H1 (cell line): ENCODE measurements around the gene DYNC1H1. TPM values are rescaled to one million over a fixed set of nuclear protein-coding genes. Genes with fewer than 3 reads are reported as not detected.

Experiments used
- CTCF ChIA-PET: fragments of 300-600 bp; sonication (Branson Sonifier 250); formaldehyde crosslinking; loops from one replicate; lab custom pipeline; 2021; ENCODE audit not compliant: partially characterized antibody; lab: Charles Lee
- POLR2A ChIA-PET: fragments of 300-600 bp; sonication (Branson Sonifier 250); formaldehyde crosslinking; loops from one replicate; lab custom pipeline; 2021; ENCODE audit warnings: inconsistent platforms; ENCODE audit not compliant: partially characterized antibody; lab: Charles Lee
- DNase-seq, 2 experiments: peaks; one replicate each; pipeline versions ENCODE4 v3.0.0 to v3.0.0-alpha.2; 2010 to 2022; ENCODE audit warnings: low spot score in 2 of 2, low read depth in 1 of 2, mixed read lengths in 1 of 2
- FAIRE-seq: peaks from 2 replicates; lab custom pipeline; 2011; peaks lifted over from hg19 to GRCh38; lab: Jason Lieb, UNC
- H2AFZ ChIP-seq: 2 replicates; pipeline ENCODE4 v1.8.1; 2012; ENCODE audit warnings: low read length, inconsistent platforms
- H2AK5ac ChIP-seq: 2 replicates; pipeline ENCODE4 v1.6.1; 2013; ENCODE audit warnings: low read depth, low read length
- H2BK120ac ChIP-seq: replicated peaks from 2 replicates; pipeline ENCODE3; 2013; ENCODE audit warnings: low read depth, low read length, inconsistent platforms
- H2BK12ac ChIP-seq: 2 replicates; pipeline ENCODE4 v1.6.1; 2013; ENCODE audit warnings: low read depth, low read length
- H2BK15ac ChIP-seq: 2 replicates; pipeline ENCODE4 v1.6.1; 2013; ENCODE audit warnings: low read length
- H2BK20ac ChIP-seq: 2 replicates; pipeline ENCODE4 v1.6.1; 2013; ENCODE audit warnings: low read length
- H2BK5ac ChIP-seq: 2 replicates; pipeline ENCODE4 v1.6.1; 2013; ENCODE audit warnings: low read depth, low read length
- H3K14ac ChIP-seq: 2 replicates; pipeline ENCODE4 v1.6.1; 2013; ENCODE audit warnings: inconsistent platforms; ENCODE audit not compliant: insufficient read length
- H3K18ac ChIP-seq: 2 replicates; pipeline ENCODE4 v1.6.1; 2013; ENCODE audit warnings: low read length; ENCODE audit errors: extremely low read depth
- H3K23ac ChIP-seq: 2 replicates; pipeline ENCODE4 v1.6.1; 2013; ENCODE audit warnings: inconsistent platforms; ENCODE audit not compliant: insufficient read length
- H3K23me2 ChIP-seq: 2 replicates; pipeline ENCODE4 v1.6.1; 2013; ENCODE audit warnings: low read depth, low read length
- H3K27ac ChIP-seq: 2 replicates; pipeline ENCODE4 v1.6.1; 2011; ENCODE audit warnings: low read depth, low read length, inconsistent platforms
- H3K27me3 ChIP-seq, 4 experiments: replicated peaks in 1 of 4; 1 replicate in 1 of 4; 2 replicates in 3 of 4; pipeline versions ENCODE4 v1.6.1 to v1.8.1; 2011 to 2013; ENCODE audit warnings: low read length in 3 of 4, mild to moderate bottlenecking in 3 of 4, inconsistent platforms in 2 of 4, mixed read lengths in 2 of 4, moderate library complexity in 1 of 4; ENCODE audit not compliant: control insufficient read depth in 3 of 4, insufficient read depth in 3 of 4; ENCODE audit errors: extremely low read depth in 1 of 4
- H3K36me3 ChIP-seq, 4 experiments: 2 replicates each; pipeline versions ENCODE4 v1.6.1 to v1.8.1; 2011 to 2013; ENCODE audit warnings: mild to moderate bottlenecking in 4 of 4, low read length in 3 of 4, moderate library complexity in 2 of 4, control low read depth in 1 of 4, inconsistent platforms in 1 of 4; ENCODE audit not compliant: insufficient read depth in 4 of 4, control insufficient read depth in 2 of 4
- H3K4ac ChIP-seq: replicated peaks from 2 replicates; pipeline ENCODE3; 2013; ENCODE audit warnings: low read length, low read depth, mixed read lengths, inconsistent platforms; ENCODE audit not compliant: insufficient read length
- H3K4me1 ChIP-seq, 4 experiments: replicated peaks in 1 of 4; 1 replicate in 1 of 4; 2 replicates in 3 of 4; pipeline versions ENCODE4 v1.6.1 to v1.8.1; 2011 to 2013; ENCODE audit warnings: low read length in 3 of 4, inconsistent platforms in 2 of 4, mixed read lengths in 1 of 4; ENCODE audit not compliant: insufficient read depth in 4 of 4, control insufficient read depth in 3 of 4
- H3K4me2 ChIP-seq, 2 experiments: 2 replicates each; pipeline versions ENCODE4 v1.6.1 to v1.8.1; 2011 to 2013; ENCODE audit warnings: low read depth in 2 of 2, low read length in 2 of 2, control low read depth in 1 of 2, inconsistent platforms in 1 of 2, mild to moderate bottlenecking in 1 of 2; ENCODE audit not compliant: insufficient read depth in 1 of 2
- H3K4me3 ChIP-seq, 4 experiments: fragments of 200-600, 300-600 bp in 1 of 4; sonication (generic), shearing (Covaris generic), sonication (Bioruptor Twin) in 1 of 4; 2 replicates each; pipeline versions ENCODE4 v1.5.1 to v1.8.1; 2011 to 2016; ENCODE audit warnings: low read length in 4 of 4, low read depth in 3 of 4, control low read depth in 2 of 4, inconsistent platforms in 2 of 4, mild to moderate bottlenecking in 2 of 4, mixed read lengths in 1 of 4, moderate library complexity in 1 of 4; ENCODE audit not compliant: insufficient read depth in 2 of 4; ENCODE audit errors: extremely low read depth in 1 of 4
- H3K56ac ChIP-seq: replicated peaks from 2 replicates; pipeline ENCODE3; 2013; ENCODE audit warnings: low read depth, mild to moderate bottlenecking, mixed read lengths, low read length, inconsistent platforms; ENCODE audit not compliant: insufficient read length
- H3K79me1 ChIP-seq: 2 replicates; pipeline ENCODE4 v1.6.1; 2013; ENCODE audit warnings: low read depth, low read length, control low read depth
- H3K79me2 ChIP-seq, 2 experiments: 2 replicates each; pipeline versions ENCODE4 v1.6.1 to v1.8.1; 2012 to 2013; ENCODE audit warnings: low read length in 2 of 2, mild to moderate bottlenecking in 2 of 2, inconsistent platforms in 1 of 2; ENCODE audit not compliant: insufficient read depth in 2 of 2, control insufficient read depth in 1 of 2
- H3K9ac ChIP-seq, 4 experiments: replicated peaks in 1 of 4; 1 replicate in 1 of 4; 2 replicates in 3 of 4; pipeline versions ENCODE4 v1.6.1 to v1.8.1; 2011 to 2013; ENCODE audit warnings: low read depth in 3 of 4, low read length in 3 of 4, control low read depth in 2 of 4, mild to moderate bottlenecking in 2 of 4, moderate library complexity in 2 of 4, inconsistent platforms in 1 of 4; ENCODE audit errors: extremely low read depth in 1 of 4
- H3K9me3 ChIP-seq, 2 experiments: 2 replicates each; pipeline versions ENCODE4 v1.6.1 to v1.8.1; 2012 to 2013; ENCODE audit warnings: mild to moderate bottlenecking in 2 of 2, moderate library complexity in 2 of 2, control low read depth in 1 of 2, inconsistent platforms in 1 of 2, low read depth in 1 of 2, low read length in 1 of 2, mixed read lengths in 1 of 2; ENCODE audit not compliant: insufficient read depth in 2 of 2
- H4K20me1 ChIP-seq, 2 experiments: replicated peaks in 1 of 2; 2 replicates each; pipeline versions ENCODE3 to v1.8.1; 2011 to 2013; ENCODE audit warnings: inconsistent platforms in 2 of 2, low read length in 2 of 2, mild to moderate bottlenecking in 1 of 2; ENCODE audit not compliant: insufficient read depth in 2 of 2, control insufficient read depth in 1 of 2
- H4K5ac ChIP-seq: 2 replicates; pipeline ENCODE4 v1.6.1; 2013; ENCODE audit warnings: low read length, low read depth, mixed read lengths, inconsistent platforms; ENCODE audit not compliant: insufficient read length
- H4K8ac ChIP-seq: 2 replicates; pipeline ENCODE4 v1.8.0; 2013; ENCODE audit warnings: mild to moderate bottlenecking, moderate library complexity, low read length, inconsistent platforms; ENCODE audit not compliant: insufficient read depth; ENCODE audit errors: extremely low read depth
- H4K91ac ChIP-seq: replicated peaks from 2 replicates; pipeline ENCODE3; 2013; ENCODE audit warnings: low read length, mixed read lengths, inconsistent platforms; ENCODE audit not compliant: insufficient read length
- ATF3 ChIP-seq: IDR thresholded peaks from 2 replicates; pipeline ENCODE4 v1.6.1; 2011; ENCODE audit warnings: low read depth, mild to moderate bottlenecking, low read length; ENCODE audit not compliant: insufficient read depth
- BACH1 ChIP-seq: IDR thresholded peaks from 2 replicates; pipeline ENCODE4 v1.6.1; 2012; ENCODE audit warnings: low read length, improper control_type of control experiment
- CHD1 ChIP-seq: IDR thresholded peaks from 2 replicates; pipeline ENCODE4 v1.6.1; 2012; ENCODE audit warnings: low read depth, low read length, improper control_type of control experiment
- E2F6 ChIP-seq: IDR thresholded peaks from 2 replicates; pipeline ENCODE4 v1.6.1; 2012; ENCODE audit warnings: inconsistent platforms
- GTF2F1 ChIP-seq: IDR thresholded peaks from 2 replicates; pipeline ENCODE4 v1.6.1; 2012; ENCODE audit warnings: low read depth, low read length, improper control_type of control experiment, borderline replicate concordance
- NRF1 ChIP-seq: IDR thresholded peaks from 2 replicates; pipeline ENCODE4 v1.6.1; 2011; ENCODE audit warnings: mild to moderate bottlenecking, low read depth, low read length, improper control_type of control experiment
- PHF8 ChIP-seq: fragments of 200-600 bp; sonication (generic); conservative IDR thresholded peaks from 2 replicates; pipeline ENCODE4 v1.7.1; 2012; ENCODE audit warnings: low read depth, mild to moderate bottlenecking, inconsistent platforms, low read length, moderate library complexity
- POU5F1 ChIP-seq: IDR thresholded peaks from 2 replicates; pipeline ENCODE4 v1.6.1; 2011; ENCODE audit warnings: low read depth, mild to moderate bottlenecking, low read length, moderate library complexity
- RAD21 ChIP-seq, 2 experiments: IDR thresholded peaks in 1 of 2; conservative IDR thresholded peaks in 1 of 2; 2 replicates each; pipeline ENCODE4 v1.6.1; 2011; ENCODE audit warnings: low read depth in 2 of 2, low read length in 2 of 2, improper control_type of control experiment in 1 of 2, inconsistent platforms in 1 of 2, mild to moderate bottlenecking in 1 of 2, moderate library complexity in 1 of 2
- RXRA ChIP-seq: IDR thresholded peaks from 2 replicates; pipeline ENCODE4 v1.6.1; 2011; ENCODE audit warnings: low read depth, mild to moderate bottlenecking, low read length, moderate library complexity; ENCODE audit not compliant: insufficient read depth
- TBP ChIP-seq: IDR thresholded peaks from 2 replicates; pipeline ENCODE4 v1.6.1; 2011; ENCODE audit warnings: low read depth, low read length, improper control_type of control experiment
- WGBS, 2 experiments: shearing (Covaris generic) in 1 of 2; methylation state at CpG; one replicate each; pipeline versions ENCODE4 v1.1.6 to v1.1.7; 2013 to 2015; ENCODE audit warnings: low lambda C conversion rate in 2 of 2, mixed read lengths in 2 of 2, inconsistent platforms in 1 of 2, low coverage in 1 of 2, missing lambda C conversion rate in 1 of 2; ENCODE audit not compliant: insufficient replicate concordance in 2 of 2, insufficient coverage in 1 of 2, insufficient read length in 1 of 2; ENCODE audit errors: extremely low coverage in 1 of 2, missing lambda C conversion rate in 1 of 2; 5-methylcytosine and 5-hydroxymethylcytosine counted together
- polyA plus RNA-seq, 7 experiments: library from polyadenylated mRNA; depleted of rRNA in 3 of 7; stranded (reverse) in 5 of 7; unstranded in 2 of 7; fragments of >200 nt in 5 of 7; fragments of 200-250 nt in 2 of 7; gene quantifications; 1 replicate in 5 of 7; 2 replicates in 1 of 7; 4 replicates in 1 of 7; pipeline versions ENCODE4 v1.2.1 to v1.2.3, GENCODE V29; 2011 to 2013; ENCODE audit warnings: missing spikeins in 2 of 7, mixed read lengths in 2 of 7
- total RNA-seq: library from RNA; stranded (reverse); fragmentation: NEBNext Ultra II Directional; extraction: Animal tissue kit (Norgen Biotek cat#: 25700); gene quantifications from 2 replicates; pipeline ENCODE4 v1.2.1, GENCODE V29; 2021

Gene DYNC1H1
- total and polyA plus RNA-seq, 2 of the 8 experiments (the other 6 are each of a cell fraction or from before 2014, with no cell fraction given) = 238 to 387 TPM

- Histone ChIP-seq H3K4me3 (no peak overlapping the region), H4K91ac (no peak overlapping the region), H3K56ac (no peak overlapping the region), H3K27me3 (no peaks in the 10 kb centered on the region), H3K4ac (no peak overlapping the region), H3K18ac (no peak overlapping the region), H3K79me1 (no peaks in the 10 kb centered on the region), H4K20me1 (peaks cover 5 to 8% of the 10 kb centered on the region in 2 experiments), H3K27ac (no peak overlapping the region), H3K14ac (no peak overlapping the region), H3K23ac (no peak overlapping the region), H2BK120ac (no peak overlapping the region), H3K4me2 (no peak overlapping the region), H3K79me2 (no peaks in the 10 kb centered on the region), H2AFZ (no peak overlapping the region), H2BK12ac (no peak overlapping the region), H3K4me1 (no peaks in the 10 kb centered on the region), H3K9me3 (no peaks in the 10 kb centered on the region), H3K36me3 (peaks cover 63 to 98% (median 85%) of the 10 kb centered on the region in 4 experiments), H4K5ac (no peak overlapping the region), H4K8ac (no peak overlapping the region), H2BK20ac (no peak overlapping the region), H3K23me2 (no peaks in the 10 kb centered on the region), H2BK5ac (no peak overlapping the region), H3K9ac (no peak overlapping the region), H2AK5ac (no peak overlapping the region), H2BK15ac (no peak overlapping the region)
- no peak for DNase-seq
- ChIA-PET CTCF (interaction anchor here (1.2 to 1.6 kb wide), 4 partner anchors 15 to 54 kb away, joined by 3 to 4 read pairs (median 3); no protein-coding TSS in a partner anchor), POLR2A (interaction anchor here (1.1 to 1.3 kb wide), 3 partner anchors 18 to 30 kb away, joined by 3 read pairs; no protein-coding TSS in a partner anchor)
- no peak for FAIRE-seq
- 94% methylated on average over 16 of the region's 16 CpGs; no CpG with 5 or more reads in 1 of the 2 experiments for WGBS, 2 experiments
- TF ChIP-seq CHD1 (no peak), ATF3 (no peak), E2F6 (no peak), RAD21 (IDR thresholded peaks at IDR 0.05 in 1 of 2, conservative IDR thresholded peaks at IDR 0.05 in 1 of 2; ENCODE audit: low read depth in 2 of 2, low read length in 2 of 2) (no peak), PHF8 (no peak), NRF1 (no peak), RXRA (no peak), GTF2F1 (no peak), BACH1 (no peak), POU5F1 (no peak), TBP (no peak)
Measured at GRCh38 chr14:102015045-102015685, 50.8 kb downstream of the DYNC1H1 start.
